ENCODE results near the gene GCG. TPM values are rescaled to one million over a fixed set of nuclear protein-coding genes. Genes with fewer than 3 reads are reported as not detected.

GCG gene
- total RNA-seq, 3 donors from 2014 or later, result not detected

GRCh38 chr2:162172802-162173370 is 20.8 kb upstream of the GCG start:
- no peaks in the 10 kb centered on the region for H3K36me3 Mint-ChIP-seq (ENCODE audit: insufficient read depth)
- H3K27me3 Mint-ChIP-seq (ENCODE audit: low read depth), result peaks cover 22% of the 10 kb centered on the region
- H3K4me3 Mint-ChIP-seq, result no peak overlapping the region
- no peaks in the 10 kb centered on the region for H3K4me1 Mint-ChIP-seq (ENCODE audit: low read depth)
- no peak for DNase-seq
- H3K9me3 Mint-ChIP-seq, result no peaks in the 10 kb centered on the region
- peak; percentile 38 to 62 for ATAC-seq

GRCh38 chr2:162166745-162167144 is 14.7 kb upstream of the GCG start:
- DNase-seq, result no peak
- H3K9me3 Mint-ChIP-seq, result no peaks in the 10 kb centered on the region
- H3K4me1 Mint-ChIP-seq (ENCODE audit: low read depth), result no peaks in the 10 kb centered on the region
- H3K4me3 Mint-ChIP-seq, result no peak overlapping the region
- no peak for ATAC-seq
- no peaks in the 10 kb centered on the region for H3K36me3 Mint-ChIP-seq (ENCODE audit: insufficient read depth)
- peaks cover 18% of the 10 kb centered on the region for H3K27me3 Mint-ChIP-seq (ENCODE audit: low read depth)

- DNase-seq (no peak), ATAC-seq (no peak)
- Mint-ChIP-seq H3K27me3 (ENCODE audit: low read depth) (peaks cover 18% of the 10 kb centered on the region), H3K4me1 (ENCODE audit: low read depth) (no peaks in the 10 kb centered on the region), H3K4me3 (no peak overlapping the region), H3K9me3 (no peaks in the 10 kb centered on the region), H3K36me3 (ENCODE audit: insufficient read depth) (no peaks in the 10 kb centered on the region)
Measured at GRCh38 chr2:162166174-162166573, 14.1 kb upstream of the GCG start.

DNA sequence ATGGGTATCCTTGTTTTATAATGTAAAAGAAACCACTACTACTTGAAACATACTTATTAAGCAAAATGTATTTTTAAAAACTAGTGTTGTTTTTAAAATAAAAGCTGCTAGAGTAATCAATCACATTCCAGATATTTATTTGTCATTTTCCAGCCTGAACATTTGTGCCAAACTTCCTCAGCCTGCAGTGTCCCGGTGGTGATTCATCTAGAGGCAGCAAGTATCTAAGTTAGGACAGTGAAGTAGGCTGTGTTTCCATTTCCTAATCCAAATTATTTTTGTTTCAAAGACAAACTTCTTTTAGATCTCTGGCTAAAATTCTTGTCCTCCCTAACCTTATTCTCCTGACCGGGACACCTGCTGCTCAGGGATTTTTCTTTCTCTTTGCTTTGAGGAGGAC is 12.8 kb upstream of the GCG start:
- Mint-ChIP-seq H3K27me3 (ENCODE audit: low read depth) (peaks cover 19% of the 10 kb centered on the region), H3K36me3 (ENCODE audit: insufficient read depth) (no peaks in the 10 kb centered on the region), H3K4me1 (ENCODE audit: low read depth) (no peaks in the 10 kb centered on the region), H3K4me3 (no peak overlapping the region), H3K9me3 (no peaks in the 10 kb centered on the region)
- DNase-seq (no peak), ATAC-seq (no peak)

- Mint-ChIP-seq H3K9me3 (no peaks in the 10 kb centered on the region), H3K36me3 (ENCODE audit: insufficient read depth) (no peaks in the 10 kb centered on the region), H3K4me1 (ENCODE audit: low read depth) (no peaks in the 10 kb centered on the region), H3K27me3 (ENCODE audit: low read depth) (peaks cover 14% of the 10 kb centered on the region), H3K4me3 (no peak overlapping the region)
- DNase-seq (no peak), ATAC-seq (no peak)
Measured at GRCh38 chr2:162159446-162159845, 7.4 kb upstream of the GCG start.

DNA sequence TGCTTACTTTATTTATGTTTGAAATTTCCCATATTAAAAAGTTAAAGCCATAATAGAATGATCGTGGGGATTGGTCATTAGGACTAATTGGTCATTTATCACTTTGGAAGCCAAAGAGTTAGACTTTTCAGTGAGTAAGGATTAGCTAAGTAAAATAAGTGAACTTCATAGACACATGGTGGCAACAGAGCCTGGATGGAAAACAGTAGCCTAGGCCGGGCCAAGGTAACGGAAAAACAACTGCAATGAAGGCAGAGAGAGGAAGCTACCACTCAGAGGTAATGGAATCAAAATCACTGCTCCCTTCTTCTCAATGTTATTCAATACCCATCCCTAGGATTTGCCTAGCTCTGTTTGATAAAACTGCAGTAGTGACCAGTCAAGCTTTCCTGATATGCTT is 4.1 kb upstream of the GCG start:
- Mint-ChIP-seq H3K4me1 (ENCODE audit: low read depth) (peaks cover 3% of the 10 kb centered on the region), H3K27me3 (ENCODE audit: low read depth) (peaks cover 17% of the 10 kb centered on the region), H3K4me3 (no peak overlapping the region), H3K36me3 (ENCODE audit: insufficient read depth) (no peaks in the 10 kb centered on the region), H3K9me3 (no peaks in the 10 kb centered on the region)
- ATAC-seq (no peak), DNase-seq (no peak)

GRCh38 chr2:162155093-162155492 is 3.0 kb upstream of the GCG start:
- H3K4me3 Mint-ChIP-seq, result no peak overlapping the region
- H3K36me3 Mint-ChIP-seq (ENCODE audit: insufficient read depth), result no peaks in the 10 kb centered on the region
- DNase-seq (no peak), ATAC-seq (no peak)
- no peaks in the 10 kb centered on the region for H3K9me3 Mint-ChIP-seq
- peaks cover 18% of the 10 kb centered on the region for H3K27me3 Mint-ChIP-seq (ENCODE audit: low read depth)
- peaks cover 3% of the 10 kb centered on the region for H3K4me1 Mint-ChIP-seq (ENCODE audit: low read depth)

DNA sequence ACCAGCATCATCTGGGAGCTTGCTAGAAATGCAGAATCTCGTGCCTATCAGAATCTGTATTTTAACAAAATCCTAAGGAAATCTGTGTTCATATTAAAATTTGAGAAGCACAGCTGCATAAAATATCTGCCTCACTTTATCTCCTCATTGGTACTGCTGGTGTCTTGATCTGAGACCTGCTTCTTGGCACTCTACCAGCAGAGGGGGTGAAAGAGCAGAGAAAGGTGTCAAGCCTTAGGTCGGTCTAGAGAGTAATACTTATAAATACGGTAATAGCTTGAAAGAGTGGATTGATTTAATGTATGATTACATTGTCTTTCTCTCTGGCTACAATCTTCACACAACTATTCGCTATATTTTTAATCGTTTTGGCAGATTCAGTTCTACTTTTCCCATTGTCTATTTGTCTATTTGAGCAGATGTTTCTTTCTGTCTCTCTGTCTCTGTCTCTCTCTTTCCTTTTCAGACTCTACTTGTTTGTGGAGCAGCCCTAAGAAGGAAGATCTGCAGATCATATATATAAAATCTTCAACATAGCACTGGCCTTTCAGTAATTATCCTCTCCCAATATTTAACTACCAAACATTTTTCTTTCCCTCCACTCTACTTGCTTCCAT is 1.7 kb upstream of the GCG start:
- H3K27me3 Mint-ChIP-seq (ENCODE audit: low read depth), result peaks cover 15% of the 10 kb centered on the region
- H3K4me3 Mint-ChIP-seq, result no peak overlapping the region
- DNase-seq (peak; percentile 48), ATAC-seq (peak; percentile 86 to 93)
- H3K36me3 Mint-ChIP-seq (ENCODE audit: insufficient read depth), result no peaks in the 10 kb centered on the region
- H3K4me1 Mint-ChIP-seq (ENCODE audit: low read depth), result peaks cover 3% of the 10 kb centered on the region
- H3K9me3 Mint-ChIP-seq, result no peaks in the 10 kb centered on the region

GRCh38 chr2:162149940-162150339 is 2.1 kb downstream of the GCG start:
- Mint-ChIP-seq H3K36me3 (ENCODE audit: insufficient read depth) (no peaks in the 10 kb centered on the region), H3K27me3 (ENCODE audit: low read depth) (peaks cover 30% of the 10 kb centered on the region), H3K4me3 (no peak overlapping the region), H3K9me3 (no peaks in the 10 kb centered on the region), H3K4me1 (ENCODE audit: low read depth) (peaks cover 3% of the 10 kb centered on the region)
- ATAC-seq, result no peak
- DNase-seq, result no peak

DNA sequence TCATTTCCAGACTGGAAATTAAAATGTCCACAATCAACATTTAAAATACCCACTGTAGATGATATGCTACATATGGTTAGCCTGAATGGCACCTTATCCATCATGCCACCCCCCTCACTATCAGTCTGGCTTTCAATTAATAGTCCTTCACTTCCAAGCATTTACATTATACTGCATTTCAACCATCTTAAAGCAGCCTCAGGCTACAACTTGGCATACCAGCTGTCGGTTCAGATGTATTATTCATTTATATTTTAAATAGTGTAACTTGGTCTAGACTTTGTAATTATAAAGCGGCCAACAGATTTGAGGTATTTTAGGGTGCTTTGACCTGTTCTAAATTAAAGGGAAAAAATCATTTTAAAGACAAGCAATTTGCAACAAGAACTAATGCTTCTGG is 2.6 kb downstream of the GCG start:
- ATAC-seq (no peak), DNase-seq (no peak)
- Mint-ChIP-seq H3K36me3 (ENCODE audit: insufficient read depth) (no peaks in the 10 kb centered on the region), H3K27me3 (ENCODE audit: low read depth) (peaks cover 32% of the 10 kb centered on the region), H3K4me3 (no peak overlapping the region), H3K9me3 (no peaks in the 10 kb centered on the region), H3K4me1 (ENCODE audit: low read depth) (peaks cover 3% of the 10 kb centered on the region)

DNA sequence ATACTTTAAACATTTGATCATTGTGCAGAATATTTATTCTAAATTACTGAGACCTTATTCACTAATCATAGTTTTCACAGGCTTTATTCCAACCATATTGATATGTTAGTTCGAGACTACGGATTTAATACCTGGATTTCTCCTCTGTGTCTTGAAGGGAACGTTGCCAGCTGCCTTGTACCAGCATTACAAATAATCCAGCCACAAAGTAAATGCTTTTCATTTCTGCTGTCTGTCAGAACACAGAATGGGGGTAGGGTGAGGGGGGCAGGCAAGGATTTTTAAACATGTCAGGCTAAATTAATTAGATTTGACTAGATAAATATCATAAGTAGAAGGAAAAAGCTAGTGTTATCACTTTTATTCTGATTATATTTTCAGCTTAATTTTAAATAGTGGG is 3.1 kb downstream of the GCG start:
- H3K4me3 Mint-ChIP-seq, result no peak overlapping the region

GRCh38 chr2:162143969-162144368 is 8.1 kb downstream of the GCG start:
- DNase-seq, result no peak
- H3K27me3 Mint-ChIP-seq (ENCODE audit: low read depth), result peaks cover 32% of the 10 kb centered on the region
- no peak overlapping the region for H3K4me3 Mint-ChIP-seq
- no peaks in the 10 kb centered on the region for H3K9me3 Mint-ChIP-seq
- no peak for ATAC-seq
- H3K4me1 Mint-ChIP-seq (ENCODE audit: low read depth), result no peaks in the 10 kb centered on the region
- no peaks in the 10 kb centered on the region for H3K36me3 Mint-ChIP-seq (ENCODE audit: insufficient read depth)

More for the DNA sequence above, 3.1 kb downstream of the GCG start:
- ATAC-seq, result no peak
- DNase-seq, result no peak
- Mint-ChIP-seq H3K4me1 (ENCODE audit: low read depth) (peaks cover under 1% of the 10 kb centered on the region), H3K9me3 (no peaks in the 10 kb centered on the region), H3K36me3 (ENCODE audit: insufficient read depth) (no peaks in the 10 kb centered on the region), H3K27me3 (ENCODE audit: low read depth) (peaks cover 32% of the 10 kb centered on the region)

- no peak for DNase-seq
- Mint-ChIP-seq H3K27me3 (ENCODE audit: low read depth) (peaks cover 18% of the 10 kb centered on the region), H3K4me3 (no peak overlapping the region), H3K36me3 (ENCODE audit: insufficient read depth) (no peaks in the 10 kb centered on the region), H3K9me3 (no peaks in the 10 kb centered on the region), H3K4me1 (ENCODE audit: low read depth) (no peaks in the 10 kb centered on the region)
- ATAC-seq, result no peak
Measured at GRCh38 chr2:162138310-162138709, 13.7 kb downstream of the GCG start.

- Mint-ChIP-seq H3K4me3 (no peak overlapping the region), H3K36me3 (ENCODE audit: insufficient read depth) (no peaks in the 10 kb centered on the region), H3K27me3 (ENCODE audit: low read depth) (no peaks in the 10 kb centered on the region), H3K9me3 (no peaks in the 10 kb centered on the region), H3K4me1 (ENCODE audit: low read depth) (peaks cover 9% of the 10 kb centered on the region)
- ATAC-seq (no peak), DNase-seq (no peak)
Measured at GRCh38 chr2:162127422-162127821, 24.6 kb downstream of the GCG start.

- H3K9me3 Mint-ChIP-seq, result no peaks in the 10 kb centered on the region
- peaks cover 9% of the 10 kb centered on the region for H3K4me1 Mint-ChIP-seq (ENCODE audit: low read depth)
- H3K4me3 Mint-ChIP-seq, result no peak overlapping the region
- ATAC-seq (no peak), DNase-seq (no peak)
- H3K36me3 Mint-ChIP-seq (ENCODE audit: insufficient read depth), result no peaks in the 10 kb centered on the region
- no peaks in the 10 kb centered on the region for H3K27me3 Mint-ChIP-seq (ENCODE audit: low read depth)
Measured at GRCh38 chr2:162126527-162126926, 25.5 kb downstream of the GCG start.

Measured in activated T-cell treated with anti-CD3 and anti-CD28 coated beads, Interleukin-2, amount 50 U/mL, for 4 hours (primary cell).